HG02970 (cell line): ENCODE measurements around the gene MAPK7.

Experiments used
- ATAC-seq: cut with Tn5 transposase; IDR thresholded peaks from one replicate; pipeline ENCODE4 v1.9.1; 2021; ENCODE audit warnings: mild to moderate bottlenecking, moderate library complexity, moderate number of reproducible peaks; ENCODE audit not compliant: unreplicated experiment, low FRiP score

MAPK7 gene

GRCh38 chr17:19414396-19415280, 36.3 kb downstream of the MAPK7 start:
- ATAC-seq = no peak

DNA sequence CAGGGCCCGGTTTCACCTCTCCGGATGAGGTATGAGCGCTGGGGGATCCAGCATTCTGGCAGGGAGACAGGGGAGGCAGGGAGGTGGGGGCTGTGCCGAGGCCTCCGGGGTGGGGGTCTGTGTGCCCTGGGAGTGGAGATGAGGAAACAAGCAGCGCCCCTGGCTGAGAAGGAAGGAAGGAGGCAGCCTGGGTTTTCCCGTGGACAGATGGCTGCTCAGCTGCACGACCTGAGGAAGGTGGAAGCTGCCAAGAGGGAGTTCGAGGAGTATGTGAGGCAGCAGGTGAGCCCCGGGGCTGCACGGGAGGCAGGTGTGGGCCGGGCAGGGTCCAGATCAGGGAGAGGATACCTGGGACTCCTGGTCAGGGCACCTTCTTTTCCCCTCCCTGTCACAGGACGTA, 37.0 kb downstream of the MAPK7 start:
- ATAC-seq = no peak

- ATAC-seq = no peak
Measured at GRCh38 chr17:19415806-19416775, 37.8 kb downstream of the MAPK7 start.

GRCh38 chr17:19417611-19418010, 39.3 kb downstream of the MAPK7 start:
- no peak for ATAC-seq

DNA sequence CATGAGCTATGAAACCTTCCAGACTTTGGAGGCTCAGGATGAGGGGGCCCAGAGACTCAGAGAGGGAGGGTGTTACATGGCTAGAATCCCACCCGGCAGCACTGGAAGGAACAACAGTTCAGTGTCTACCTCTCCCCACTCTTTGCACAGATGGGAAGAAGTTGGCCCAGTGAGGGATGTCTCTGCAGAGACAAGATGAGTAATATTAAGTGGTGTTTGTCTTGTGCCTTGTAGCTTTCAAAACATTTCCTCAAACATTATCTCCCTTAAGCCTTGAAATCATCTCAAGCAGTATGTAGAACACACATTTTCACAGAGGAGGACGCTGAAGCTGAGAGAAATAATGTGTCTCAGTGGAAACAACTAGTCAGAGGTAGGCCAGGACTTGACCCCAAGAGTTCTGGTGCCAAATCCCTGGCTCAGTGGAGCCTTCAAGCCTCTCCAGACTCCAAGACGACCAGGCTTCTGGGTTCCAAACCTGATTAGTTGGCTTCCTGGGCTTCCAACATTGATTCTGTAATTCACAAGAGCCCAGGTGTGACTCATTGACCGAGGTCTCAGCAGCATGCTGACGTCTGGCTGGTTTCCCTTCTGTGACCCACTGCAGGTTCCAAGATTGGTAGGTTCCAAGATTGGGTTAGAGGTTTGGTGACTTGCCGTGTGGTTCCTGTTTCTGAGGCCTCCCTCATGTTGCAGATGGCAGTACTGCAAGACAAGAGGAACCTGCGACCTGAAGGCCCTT, 40.1 kb downstream of the MAPK7 start:
- ATAC-seq = no peak

- ATAC-seq = no peak
Measured at GRCh38 chr17:19421219-19421618, 42.9 kb downstream of the MAPK7 start.

DNA sequence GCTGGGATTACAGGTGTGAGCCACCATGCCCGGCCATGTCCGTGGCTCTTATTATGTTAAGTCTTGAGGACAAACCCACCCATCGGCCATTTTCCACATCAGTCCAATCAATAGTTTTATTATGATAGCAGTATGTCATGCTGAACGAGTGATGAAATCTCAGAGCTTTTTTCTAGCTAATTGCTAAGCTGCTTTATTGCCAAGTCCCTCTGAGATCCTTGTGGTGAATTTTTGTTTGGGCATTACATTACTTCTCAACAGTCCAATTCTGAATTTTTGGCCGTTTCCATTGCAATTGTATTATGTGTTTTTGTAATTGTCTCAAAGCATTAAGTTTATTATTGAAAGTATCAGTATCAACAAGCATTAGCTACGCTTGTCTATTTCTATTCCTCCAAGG, 43.6 kb downstream of the MAPK7 start:
- no peak for ATAC-seq

DNA sequence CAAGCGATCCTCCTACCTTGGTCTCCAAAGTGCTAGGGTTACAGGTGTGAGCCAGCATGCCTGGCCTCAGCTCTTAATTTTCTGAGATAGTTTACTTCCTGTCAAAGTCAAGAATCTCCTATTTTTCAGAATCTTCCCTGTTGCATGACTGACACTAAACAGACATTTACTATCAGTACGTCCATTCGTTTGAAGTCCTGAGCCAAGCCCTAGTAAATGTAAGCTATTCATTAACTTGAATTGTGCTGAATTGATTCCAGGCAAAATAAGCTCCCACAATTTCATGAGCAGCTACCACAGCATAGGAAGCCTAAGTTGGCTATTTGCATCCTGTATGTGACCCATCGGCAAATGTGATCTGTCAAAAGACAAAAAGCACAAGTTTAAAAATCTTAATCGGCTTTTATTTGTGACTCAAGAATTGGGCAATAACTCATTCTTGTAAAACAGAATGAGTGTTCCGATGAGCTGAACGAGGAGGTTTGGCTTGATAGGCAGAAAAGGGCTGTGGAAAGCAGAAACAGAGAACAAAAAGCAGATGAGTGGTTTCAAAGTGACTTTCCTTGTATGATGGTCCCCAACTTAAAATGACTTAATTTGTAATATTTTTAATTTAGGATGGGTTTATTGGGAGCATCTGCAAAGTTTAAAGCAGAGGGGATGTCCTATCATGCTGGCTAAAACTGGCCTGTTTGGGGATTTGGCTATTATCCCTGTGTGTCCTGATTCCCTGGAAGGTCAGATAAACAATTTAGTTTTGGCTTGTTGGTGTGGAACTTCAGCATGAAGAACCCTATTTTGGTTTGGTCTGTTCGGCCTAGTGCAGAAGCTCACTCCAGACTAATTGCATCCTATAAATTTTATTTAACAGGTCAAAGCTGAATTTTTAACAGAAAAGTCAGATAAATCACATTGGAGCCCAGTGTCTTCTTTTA, 46.9 kb downstream of the MAPK7 start:
- no peak for ATAC-seq

DNA sequence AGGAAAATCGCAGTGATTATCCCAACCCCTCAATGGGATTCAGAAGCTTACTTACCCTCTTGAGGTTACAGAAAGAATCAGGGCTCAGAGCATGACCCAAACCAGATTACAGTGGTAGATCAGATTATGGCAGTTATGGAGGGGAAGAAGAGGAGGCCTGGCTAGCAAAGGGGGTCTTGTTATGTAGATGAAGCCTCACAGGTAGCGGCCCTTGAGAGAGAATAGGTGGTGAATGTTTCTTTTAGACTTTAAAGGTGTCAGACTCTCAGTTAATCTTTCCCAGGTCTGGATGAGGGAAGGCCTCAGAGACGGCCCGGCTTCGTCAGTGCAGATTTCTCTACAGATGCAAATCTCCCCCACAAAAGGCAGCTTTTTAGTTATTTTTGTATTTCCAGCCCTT, 48.3 kb downstream of the MAPK7 start:
- no peak for ATAC-seq

DNA sequence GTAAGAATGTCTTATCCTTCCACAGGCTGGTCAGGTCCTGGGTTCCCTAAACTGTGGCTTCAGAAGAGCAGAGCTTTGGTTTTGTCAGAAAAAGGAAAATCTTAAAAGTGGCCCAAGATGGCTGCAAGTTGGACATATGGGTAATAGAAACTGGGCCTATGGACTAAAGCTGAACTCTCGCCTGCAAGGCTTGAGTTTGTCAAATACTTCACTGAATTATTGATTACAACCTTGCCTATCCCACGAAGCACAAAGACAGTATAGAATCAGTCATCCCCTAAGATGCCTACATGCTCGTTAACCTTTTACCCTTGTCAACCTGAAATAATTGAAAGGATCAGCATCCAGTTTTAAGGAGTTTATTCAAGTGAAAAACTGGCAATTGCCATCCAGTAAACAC, 53.4 kb downstream of the MAPK7 start:
- ATAC-seq = no peak
